HG03460 (cell line): ENCODE results near the gene FGL2.
"Not testable (repeated sequence)": the region's sequence is repeated elsewhere in the genome, so short reads cannot be mapped to it uniquely, and the experiment has no call there.

Source experiments
- ATAC-seq: cut with Tn5 transposase; IDR thresholded peaks from one replicate; pipeline ENCODE4 v1.9.1; 2021; ENCODE audit not compliant: unreplicated experiment

Gene FGL2, protein sequence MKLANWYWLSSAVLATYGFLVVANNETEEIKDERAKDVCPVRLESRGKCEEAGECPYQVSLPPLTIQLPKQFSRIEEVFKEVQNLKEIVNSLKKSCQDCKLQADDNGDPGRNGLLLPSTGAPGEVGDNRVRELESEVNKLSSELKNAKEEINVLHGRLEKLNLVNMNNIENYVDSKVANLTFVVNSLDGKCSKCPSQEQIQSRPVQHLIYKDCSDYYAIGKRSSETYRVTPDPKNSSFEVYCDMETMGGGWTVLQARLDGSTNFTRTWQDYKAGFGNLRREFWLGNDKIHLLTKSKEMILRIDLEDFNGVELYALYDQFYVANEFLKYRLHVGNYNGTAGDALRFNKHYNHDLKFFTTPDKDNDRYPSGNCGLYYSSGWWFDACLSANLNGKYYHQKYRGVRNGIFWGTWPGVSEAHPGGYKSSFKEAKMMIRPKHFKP

DNA sequence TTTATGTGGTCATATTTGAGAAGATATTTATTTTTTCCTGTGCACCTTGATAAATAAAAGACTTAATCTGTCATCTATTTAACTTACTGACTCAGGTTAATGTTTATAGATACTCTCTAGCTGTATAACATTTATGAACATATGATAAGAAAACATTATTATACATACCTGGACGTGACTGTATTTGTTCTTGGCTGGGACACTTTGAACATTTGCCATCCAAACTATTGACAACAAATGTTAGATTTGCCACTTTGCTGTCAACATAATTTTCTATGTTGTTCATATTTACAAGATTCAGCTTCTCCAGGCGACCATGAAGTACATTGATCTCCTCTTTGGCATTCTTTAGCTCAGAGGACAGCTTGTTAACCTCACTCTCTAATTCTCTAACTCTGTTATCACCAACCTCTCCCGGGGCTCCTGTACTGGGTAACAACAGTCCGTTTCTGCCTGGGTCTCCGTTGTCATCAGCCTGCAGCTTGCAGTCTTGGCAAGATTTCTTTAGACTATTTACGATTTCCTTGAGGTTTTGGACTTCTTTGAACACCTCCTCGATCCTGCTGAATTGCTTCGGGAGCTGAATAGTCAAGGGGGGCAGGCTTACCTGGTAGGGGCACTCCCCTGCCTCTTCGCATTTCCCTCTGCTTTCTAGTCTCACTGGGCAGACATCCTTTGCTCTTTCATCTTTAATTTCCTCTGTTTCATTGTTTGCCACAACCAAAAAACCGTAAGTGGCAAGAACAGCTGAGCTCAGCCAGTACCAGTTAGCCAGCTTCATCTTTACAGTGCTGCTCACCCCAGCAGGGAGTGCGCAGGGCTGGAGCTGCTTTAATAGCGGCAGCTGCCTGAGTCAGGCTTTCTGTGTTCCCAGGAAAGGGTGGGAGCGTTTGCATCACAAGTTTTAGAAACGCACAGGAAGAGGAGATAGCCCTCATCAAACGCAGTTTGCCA lies at the start of gene FGL2:
FGL2 (minus strand) TSS at position 807 of the 954 bp plus-strand sequence; CDS start at position 781, 26 bp downstream.
- ATAC-seq: peak; percentile 30

DNA sequence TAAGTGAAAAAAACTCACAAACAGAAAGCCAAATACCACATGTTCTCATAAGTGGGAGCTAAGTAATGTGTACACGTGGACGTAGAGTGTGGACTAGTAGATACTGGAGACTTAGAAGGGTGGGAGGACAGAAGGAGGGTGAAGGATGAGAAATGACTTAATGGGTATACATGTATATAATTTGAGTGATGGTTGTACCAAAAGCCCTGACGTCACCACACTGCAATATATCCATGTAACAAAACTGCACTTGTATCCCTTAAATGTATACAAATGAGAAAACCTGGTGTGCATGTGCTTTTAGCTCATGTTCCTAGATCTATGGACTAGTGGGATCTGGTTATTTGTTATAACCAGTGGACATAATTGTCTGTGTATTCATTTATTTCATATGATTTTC lies 48.5 kb upstream of the FGL2 start:
- no peak for ATAC-seq

DNA sequence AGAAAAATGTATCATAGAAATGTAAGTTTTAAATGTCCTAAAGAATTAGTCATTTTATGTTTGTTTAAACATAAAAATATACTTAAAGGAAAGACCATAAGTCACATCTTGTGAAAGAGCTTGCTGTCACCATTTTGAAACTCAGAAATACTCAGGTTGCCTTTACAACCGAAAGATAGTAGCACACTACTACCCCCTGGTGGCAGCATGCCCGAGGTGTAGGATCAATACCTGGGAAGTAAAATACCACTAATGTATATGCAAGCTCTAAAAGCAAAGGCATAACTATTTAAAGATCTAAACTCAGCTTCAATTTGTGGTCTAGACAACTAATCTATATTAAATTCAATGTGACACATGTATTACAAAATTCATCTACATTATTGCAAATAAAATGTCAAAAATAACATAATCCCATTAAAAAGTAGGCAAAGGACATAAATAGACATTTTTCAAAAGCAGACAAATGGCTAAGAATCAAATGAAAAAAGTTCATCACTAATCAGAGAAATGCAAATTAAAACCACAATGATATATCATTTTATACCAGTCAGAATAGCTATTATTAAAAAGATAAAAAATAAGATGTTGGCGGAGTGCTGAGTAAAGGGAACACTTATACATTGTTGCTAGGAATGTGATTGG lies 47.7 kb upstream of the FGL2 start:
- ATAC-seq: peak; percentile 92

DNA sequence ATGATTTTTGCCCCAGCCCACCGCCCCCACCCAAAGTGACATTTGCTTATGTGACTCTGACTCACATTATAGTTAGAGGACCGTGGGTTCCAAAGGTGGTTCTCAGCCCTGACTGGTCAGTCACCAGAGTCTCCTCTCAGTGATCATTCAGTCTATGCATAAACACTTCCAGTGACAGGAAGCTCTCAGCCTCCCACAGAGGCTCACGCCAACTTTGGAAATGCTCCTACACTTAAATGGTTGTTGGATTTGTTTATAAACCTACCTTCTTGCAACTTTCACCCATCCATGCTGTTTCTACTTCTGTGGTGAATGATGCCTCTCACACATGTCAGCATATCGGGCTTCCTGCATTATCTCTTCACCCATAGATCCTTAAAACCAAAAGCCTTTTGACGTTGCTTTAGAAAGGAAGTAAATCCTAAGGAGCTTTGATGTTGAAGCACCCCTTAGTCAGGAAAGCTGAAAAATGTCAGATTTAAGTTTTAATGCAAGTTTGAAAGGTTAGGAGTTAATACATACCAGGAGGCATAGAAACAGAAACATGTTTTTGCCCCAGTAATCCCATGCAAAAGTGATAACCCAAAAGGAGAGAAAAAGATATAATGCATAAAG lies 46.5 kb upstream of the FGL2 start:
- no peak for ATAC-seq

DNA sequence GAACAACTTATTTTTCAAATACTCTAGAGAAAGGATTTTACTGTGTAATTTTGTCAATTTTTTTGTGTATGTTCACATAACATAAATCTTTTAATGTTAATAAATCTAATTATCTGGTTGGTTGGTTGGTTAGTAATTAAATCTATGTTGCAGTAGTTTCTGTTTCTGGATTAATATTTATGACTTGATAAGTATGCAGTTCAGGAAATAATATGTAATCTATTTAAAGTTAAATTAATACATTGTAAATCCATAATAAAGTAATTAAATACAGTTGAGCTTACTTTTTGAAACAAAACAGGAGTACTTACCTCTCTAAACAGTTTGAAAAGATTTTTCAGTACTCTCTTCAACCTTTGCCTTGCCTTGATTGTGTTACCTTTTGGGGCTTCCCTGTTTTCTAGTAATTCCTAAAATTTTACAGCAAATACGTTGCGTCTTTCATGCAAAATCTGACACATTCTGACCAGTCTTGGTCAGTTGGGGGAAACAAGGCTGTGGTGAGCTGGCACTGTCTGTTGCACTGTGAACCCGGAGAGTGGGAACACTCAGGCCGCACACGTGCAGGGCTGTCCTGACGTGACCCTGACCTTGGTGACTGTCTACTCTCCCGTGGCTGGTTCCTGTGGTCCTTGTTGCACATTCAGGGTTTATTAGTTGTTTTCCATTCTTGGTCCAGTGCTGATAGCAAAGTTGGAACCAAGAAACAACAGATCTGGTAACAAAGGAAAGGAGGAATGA lies 45.6 kb upstream of the FGL2 start:
- ATAC-seq: no peak

DNA sequence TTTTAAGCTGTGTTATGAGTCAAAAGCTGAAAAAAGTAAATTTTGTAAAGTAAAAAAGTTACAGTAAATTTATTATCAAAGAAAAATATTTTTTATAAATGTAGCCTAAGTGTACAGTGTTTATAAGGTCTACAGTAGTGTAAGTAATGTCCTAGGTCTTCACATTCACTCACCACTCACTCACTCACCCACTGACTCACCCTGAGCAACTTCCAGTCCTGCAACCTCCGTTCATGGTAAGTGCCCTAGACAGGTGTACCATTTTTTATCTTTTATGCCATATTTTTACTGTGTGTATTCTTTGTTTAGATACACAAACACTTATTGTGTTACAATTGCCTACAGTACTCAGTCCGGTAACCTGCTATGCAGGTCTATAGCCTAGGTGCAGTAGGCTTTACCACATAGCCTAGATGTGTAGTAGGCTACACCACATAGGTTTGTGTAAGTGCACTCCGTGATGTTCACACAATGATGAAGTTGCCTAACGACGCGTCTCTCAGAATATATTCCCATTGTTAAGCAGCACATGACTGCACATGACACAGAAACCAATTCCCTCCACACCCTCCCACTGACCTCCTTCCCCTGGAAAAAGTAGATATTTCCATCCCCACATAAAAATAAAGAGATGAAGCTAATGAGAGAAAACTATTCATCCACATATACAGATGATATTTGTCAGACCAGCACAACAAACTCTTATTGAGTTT lies 44.8 kb upstream of the FGL2 start:
- ATAC-seq: no peak

DNA sequence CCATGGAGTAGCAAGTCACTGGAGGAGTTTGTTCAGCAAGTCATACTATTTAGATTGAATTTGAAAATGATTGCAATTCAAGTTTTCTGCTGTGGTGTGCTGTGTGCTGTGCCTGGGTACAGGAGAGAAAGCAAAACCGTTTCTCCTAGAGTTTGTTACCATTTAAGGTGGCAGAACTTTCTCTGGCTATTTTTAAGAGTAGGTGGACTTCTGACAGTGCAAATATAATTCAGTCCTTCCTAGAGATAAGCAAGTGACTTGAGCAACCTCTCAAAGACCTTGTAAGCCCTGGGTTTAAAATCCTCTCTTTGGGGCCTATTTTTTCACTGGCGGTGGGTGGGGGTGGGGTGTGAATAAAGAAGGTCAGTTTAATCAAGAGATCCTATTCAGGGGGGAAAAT lies 42.9 kb upstream of the FGL2 start:
- no peak for ATAC-seq

DNA sequence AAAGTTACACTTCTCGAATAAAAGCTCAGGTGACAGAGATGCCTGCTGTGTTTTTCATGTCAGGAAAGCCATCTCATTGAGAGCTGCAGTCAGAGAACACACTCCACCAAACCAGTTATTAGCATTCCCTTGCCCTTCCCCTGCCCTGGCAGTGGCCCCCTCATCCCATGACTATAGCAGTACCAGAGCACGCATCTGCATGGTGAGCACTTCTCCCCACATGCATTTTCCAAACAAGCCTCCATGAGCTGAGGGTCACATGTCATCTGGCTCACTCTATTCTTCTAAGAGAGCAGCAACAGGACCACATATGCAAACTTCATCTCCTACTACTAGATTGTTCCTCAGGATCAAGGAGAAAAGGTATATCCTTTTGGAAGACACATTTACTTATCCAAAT lies 42.4 kb upstream of the FGL2 start:
- ATAC-seq: no peak

DNA sequence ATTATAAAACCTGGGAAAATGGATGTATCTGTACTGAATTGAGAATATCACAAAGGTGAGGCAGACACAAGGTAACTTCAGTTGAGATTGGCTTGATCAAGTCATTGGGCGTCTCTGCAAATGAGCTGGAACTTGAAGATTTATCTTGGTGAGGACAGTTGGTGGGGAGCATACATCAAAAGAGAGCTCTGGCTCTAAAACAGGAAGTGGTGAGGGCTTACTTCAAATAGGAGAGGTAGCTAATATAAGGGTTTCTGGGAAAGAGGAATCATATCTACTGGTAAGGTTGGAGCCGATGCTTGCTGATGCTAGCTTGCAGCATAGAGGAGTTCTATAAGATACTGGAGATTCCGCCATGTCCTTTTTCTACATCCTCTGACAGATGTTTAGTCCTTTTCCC lies 39.9 kb upstream of the FGL2 start:
- ATAC-seq: no peak

DNA sequence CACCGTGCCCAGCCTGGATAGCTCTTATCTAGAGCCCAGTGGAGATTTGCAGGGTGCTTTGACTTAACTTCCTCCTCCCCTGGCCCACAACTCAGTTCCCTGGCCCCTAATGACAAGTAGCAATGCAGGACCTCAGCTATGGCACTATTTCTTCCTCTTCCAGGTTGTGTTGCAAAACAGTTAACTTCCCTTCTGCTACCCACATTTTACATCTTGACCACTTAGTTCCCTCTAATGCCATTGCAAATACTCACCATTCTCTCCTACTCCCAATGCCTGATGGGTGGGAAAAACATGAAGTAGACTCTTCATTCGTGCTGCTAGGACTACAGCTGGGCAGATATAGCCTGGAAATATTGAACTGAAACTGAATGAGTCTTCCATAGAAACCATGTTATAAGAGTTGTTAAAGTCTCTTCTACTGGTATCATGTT lies 39.1 kb upstream of the FGL2 start:
- no peak for ATAC-seq

DNA sequence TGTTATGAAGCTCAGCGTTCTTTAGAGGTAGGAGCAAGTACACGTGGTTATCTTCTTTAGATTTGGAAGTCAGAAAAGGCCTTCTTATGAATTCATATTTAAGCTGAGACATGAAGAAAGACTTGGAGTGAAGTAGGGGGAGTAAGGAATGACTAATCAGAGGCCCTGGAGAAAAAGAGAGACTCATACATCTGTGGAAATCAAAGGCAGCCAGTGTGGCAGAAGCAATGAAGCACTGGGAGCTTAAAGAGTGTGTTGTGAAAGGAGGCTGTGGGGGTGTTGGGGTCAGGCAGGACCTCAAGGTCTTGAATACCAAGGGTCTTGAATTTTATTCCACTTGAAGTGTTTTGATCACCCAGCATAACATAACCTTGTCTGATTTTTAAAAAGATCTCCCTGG lies 35.7 kb upstream of the FGL2 start:
- ATAC-seq: no peak

DNA sequence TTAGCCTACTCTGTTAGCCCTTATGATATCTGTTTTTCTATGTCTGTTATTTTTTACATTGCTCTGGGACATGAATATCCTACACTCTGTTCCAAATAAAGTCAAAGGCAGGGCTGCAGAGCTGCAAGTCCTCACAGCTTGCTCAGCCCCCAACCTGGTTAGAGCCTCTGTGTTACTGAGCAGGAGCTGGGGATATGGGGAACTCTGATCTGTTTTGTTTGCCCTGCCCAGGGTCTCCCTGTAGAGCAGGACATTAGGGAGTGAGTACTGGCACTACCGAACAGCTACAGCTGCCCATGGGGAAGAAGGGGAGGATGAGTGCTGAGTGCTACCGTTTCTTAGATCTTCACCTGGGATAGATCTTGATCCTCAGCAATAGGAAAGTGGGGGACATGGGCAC lies 32.8 kb upstream of the FGL2 start:
- no peak for ATAC-seq

DNA sequence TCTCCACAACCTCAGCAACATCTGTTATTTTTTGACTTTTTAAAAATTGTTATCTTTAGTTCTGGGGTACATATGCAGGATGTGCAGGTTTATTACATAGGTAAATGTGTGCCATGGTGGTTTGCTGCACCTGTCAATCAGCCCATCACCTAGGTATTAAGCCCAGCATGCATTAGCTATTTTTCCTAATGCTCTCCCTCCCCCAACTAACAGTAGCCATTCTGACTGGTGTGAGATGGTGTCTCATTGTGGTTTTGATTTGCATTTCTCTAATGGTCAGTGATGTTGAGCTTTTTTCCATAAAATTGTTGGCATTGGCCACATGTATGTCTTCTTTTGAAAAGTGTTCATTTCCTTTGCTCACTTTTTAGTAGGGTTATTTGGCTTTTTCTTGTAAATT lies 29.2 kb upstream of the FGL2 start:
- not testable (repeated sequence) for ATAC-seq

DNA sequence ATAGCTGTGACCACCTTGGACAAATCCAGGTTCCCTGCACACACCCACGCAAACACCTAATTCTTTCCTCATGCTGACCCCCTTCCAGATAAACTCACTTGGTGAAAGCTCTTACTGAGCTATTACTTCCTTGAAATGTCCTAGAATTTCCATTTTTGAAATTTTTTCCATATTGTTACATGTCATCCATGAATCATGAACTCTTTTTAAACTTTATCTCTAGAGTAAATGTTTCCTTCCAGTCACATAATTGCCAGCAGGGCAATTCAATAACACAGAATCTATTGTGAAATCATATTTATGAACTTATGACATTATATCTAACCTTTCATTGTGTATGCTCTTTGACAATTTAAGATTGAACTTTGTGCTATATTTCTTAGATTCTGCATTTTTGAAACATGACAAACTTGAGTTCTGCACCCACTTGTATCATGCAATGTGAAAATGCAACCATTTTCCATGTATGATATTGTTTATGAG lies 26.8 kb upstream of the FGL2 start:
- ATAC-seq: no peak

DNA sequence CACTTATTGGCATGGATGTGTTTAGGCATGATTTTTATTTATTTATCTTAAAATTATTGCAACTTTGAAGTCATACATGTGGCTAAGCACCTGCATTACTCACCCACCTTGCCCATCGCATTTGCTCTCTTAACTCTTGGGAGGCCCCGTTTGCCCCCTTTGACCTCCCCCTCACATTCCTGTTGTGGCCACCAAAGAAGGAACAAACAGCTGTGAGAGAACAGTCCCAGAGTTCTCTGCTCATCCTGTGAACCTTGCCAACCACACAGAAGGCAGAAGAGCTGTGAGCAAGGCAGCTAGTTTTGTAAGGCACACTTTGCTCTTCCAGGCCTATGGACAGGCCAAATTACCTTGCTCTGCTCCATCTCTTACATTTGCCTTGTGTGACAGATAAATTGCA lies 23.6 kb upstream of the FGL2 start:
- ATAC-seq: no peak

DNA sequence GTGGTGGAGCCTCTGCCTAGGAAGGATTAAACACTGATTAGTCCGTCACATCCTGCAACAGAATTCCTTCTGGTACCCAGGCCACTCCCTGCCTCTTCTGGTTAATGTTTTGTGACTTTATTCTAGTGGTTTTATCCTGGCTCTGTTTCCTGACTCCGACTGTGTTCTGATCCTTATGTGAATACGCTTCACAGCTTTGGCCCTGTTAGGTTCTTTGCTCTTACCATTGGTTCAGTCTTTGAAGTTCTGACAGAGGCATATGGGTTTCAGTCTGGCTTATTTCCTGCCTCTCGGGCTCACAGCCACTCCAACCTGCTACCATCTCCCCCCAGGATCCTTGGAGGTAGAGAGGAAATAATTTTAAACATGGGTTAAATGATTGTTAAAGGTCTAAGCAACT lies 23.2 kb upstream of the FGL2 start:
- no peak for ATAC-seq

DNA sequence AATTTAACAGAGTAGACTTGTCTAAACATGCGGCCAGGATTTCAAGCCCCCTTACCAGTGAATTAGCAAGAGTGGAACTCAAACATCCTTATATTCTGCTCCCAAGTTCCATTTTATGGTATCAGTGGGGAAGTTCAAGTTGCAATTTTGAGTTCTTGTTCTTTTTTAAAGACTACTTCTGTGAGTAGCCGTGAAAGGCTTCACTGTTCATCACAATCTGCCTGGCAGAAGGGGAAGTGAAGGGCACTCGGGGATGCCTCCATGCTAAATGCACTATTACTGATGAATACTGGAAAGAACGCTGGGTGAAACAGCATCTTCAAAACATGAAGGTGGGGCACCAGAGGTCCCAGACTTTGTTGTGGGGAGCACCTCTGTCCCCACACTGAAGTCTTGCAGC lies 22.4 kb upstream of the FGL2 start:
- no peak for ATAC-seq

DNA sequence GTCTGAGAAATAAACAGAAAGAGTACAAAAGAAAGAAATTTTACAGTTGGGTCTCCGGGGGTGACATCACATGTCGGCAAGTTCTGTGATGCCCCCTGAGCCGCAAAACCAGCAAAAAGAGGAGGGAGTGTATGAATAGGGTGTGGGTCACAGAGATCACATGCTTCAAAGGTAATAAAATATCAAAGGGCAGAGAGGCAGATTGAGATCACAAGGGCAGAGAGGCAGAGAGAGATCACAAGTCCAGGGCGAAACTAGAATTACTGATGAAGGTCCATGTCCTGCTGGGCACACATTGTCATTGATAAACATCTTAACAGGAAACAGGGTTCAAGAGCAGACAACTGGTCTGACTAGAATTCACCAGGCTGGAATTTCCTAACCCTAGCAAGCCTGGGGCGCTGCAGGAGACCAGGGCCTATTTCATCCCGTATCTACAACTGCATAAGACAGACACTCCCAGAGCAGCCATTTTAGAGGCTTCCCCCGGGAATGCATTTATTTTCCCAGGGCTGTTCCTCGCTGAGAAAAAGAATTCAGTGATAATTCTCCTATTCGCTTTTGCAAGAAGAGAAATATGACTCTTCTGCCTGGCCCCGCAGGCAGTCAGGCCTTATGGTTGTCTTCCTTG lies 20.2 kb upstream of the FGL2 start:
- ATAC-seq: not testable (repeated sequence)
